COR-L47 (cell line): ENCODE measurements around the gene NFIA.

Experiments used
- DNase-seq: peaks from one replicate; lab custom pipeline; 2025; lab: John Stamatoyannopoulos, UW

The NFIA gene

GRCh38 chr1:61130338-61131000, 48.1 kb downstream of the NFIA start:
- no peak for DNase-seq

GRCh38 chr1:61131248-61131647, 48.9 kb downstream of the NFIA start:
- DNase-seq, result no peak

GRCh38 chr1:61131716-61132115, 49.4 kb downstream of the NFIA start:
- no peak for DNase-seq

GRCh38 chr1:61132176-61132638, 49.8 kb downstream of the NFIA start:
- no peak for DNase-seq

- no peak for DNase-seq
Observed at GRCh38 chr1:61132645-61133334, 50.4 kb downstream of the NFIA start.

GRCh38 chr1:61133335-61134019, 51.1 kb downstream of the NFIA start:
- no peak for DNase-seq

- DNase-seq, result no peak
Observed at GRCh38 chr1:61135291-61135690, 52.9 kb downstream of the NFIA start.

GRCh38 chr1:61138305-61138704, 55.9 kb downstream of the NFIA start:
- DNase-seq, result no peak

- DNase-seq, result no peak
Observed at GRCh38 chr1:61138921-61139774, 56.8 kb downstream of the NFIA start.

- DNase-seq, result no peak
Observed at GRCh38 chr1:61139775-61140549, 57.6 kb downstream of the NFIA start.

- no peak for DNase-seq
Observed at GRCh38 chr1:61140778-61141177, 58.4 kb downstream of the NFIA start.

- DNase-seq, result peak; percentile 62
Observed at GRCh38 chr1:61141288-61142042, 59.1 kb downstream of the NFIA start.

GRCh38 chr1:61142043-61142440, 59.7 kb downstream of the NFIA start:
- DNase-seq, result no peak

GRCh38 chr1:61142726-61143500, 60.6 kb downstream of the NFIA start:
- peak; percentile 48 for DNase-seq

- no peak for DNase-seq
Observed at GRCh38 chr1:61143821-61144424, 61.6 kb downstream of the NFIA start.

- no peak for DNase-seq
Observed at GRCh38 chr1:61149010-61149860, 66.9 kb downstream of the NFIA start.

- no peak for DNase-seq
Observed at GRCh38 chr1:61151565-61151964, 69.2 kb downstream of the NFIA start.

- no peak for DNase-seq
Observed at GRCh38 chr1:61152066-61152465, 69.7 kb downstream of the NFIA start.
